GM19324 (cell line): Measurements from ENCODE around the gene NR2F1.

Experiments used
- ATAC-seq: cut with Tn5 transposase; IDR thresholded peaks from one replicate; pipeline ENCODE4 v1.9.1; 2021; ENCODE audit warnings: mild to moderate bottlenecking, moderate library complexity; ENCODE audit not compliant: unreplicated experiment, low FRiP score

NR2F1 gene

DNA sequence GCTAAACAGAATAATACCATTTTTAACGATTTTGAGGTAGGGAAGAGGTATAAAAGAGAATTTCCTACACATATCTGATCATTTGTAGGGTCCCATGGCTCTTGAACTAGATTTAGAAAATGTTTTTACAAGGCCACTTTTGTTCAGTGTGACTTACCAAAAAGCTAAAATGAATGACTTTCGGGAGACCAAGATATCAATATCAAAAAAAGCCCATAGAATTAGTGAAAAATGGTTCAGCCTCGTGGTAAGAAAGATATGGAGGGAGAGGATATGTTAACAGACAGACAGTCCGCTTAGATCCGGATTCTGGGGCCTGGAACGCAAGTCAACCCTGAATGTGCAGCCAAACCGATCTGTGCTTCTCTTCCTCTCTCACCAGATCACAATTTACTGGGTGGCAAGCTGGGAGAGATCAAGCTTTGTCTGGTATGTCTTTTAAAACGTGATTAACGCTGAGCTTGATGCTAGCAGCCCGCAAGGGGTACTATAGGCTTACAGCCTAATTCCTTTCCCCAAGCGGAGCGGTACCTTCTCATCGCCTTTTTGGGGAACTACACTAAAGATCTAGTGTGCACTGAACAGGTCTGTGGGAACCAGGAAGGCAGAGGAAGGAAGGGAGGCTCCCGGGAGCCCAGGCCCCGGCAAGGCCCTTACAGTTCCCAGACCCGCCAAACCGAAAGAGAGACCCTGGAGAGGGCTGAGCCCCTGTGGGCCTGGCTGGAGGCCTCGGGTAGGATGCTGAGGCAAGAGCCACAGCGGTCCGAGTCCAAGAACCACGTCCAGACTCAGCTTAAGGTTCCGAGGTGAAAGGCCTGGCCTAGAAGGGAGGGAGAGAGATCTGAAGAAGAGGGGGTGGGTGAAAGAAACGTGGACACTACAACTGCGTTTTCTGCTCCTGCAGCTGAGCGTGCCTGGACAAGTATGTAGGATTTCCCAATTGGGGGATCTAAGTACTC is 4.9 kb upstream of the NR2F1 start:
- ATAC-seq, result no peak

DNA sequence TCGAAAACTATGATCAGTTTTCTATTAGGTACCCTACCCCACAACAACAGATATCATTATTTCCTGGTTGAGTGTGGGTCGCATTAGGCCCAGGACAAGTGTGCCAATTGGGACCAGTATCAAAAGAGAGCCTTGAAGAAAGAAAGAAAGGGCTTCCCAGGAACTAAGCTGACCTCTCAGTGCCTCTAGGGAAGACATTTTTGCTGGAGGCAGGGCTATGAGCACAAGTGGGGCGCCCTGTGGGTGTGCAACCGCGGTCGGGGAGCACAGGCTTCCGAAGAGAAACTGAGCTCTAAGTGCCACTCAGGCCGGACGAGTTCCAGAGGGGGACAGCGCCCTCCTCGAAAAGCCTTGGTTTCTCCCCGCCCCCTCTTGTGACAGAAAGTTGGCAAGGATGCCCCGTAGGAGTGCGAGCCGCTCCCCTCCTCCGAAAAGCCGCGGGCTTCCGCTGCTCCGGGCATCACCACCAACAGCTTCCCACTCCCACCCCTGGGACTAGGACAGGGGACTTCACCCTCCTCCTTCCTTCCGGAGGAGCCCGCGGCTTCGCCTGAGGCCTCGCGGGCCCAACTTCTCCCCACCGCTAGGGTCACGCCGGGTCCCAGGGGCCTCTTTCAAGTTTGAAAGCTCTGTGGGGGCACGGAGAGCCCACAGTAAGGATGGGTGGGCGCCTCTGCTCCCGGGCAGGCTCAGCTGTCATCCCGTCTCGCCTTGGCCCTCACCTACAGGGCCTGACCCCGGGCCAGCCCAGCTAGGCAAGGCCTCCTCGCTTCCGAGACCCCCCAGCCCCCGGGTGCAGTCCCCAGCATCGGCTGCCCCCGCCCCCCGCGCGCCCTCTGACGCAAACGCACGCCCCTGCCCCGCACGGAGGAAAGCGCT is 4.0 kb upstream of the NR2F1 start:
- ATAC-seq, result no peak

DNA sequence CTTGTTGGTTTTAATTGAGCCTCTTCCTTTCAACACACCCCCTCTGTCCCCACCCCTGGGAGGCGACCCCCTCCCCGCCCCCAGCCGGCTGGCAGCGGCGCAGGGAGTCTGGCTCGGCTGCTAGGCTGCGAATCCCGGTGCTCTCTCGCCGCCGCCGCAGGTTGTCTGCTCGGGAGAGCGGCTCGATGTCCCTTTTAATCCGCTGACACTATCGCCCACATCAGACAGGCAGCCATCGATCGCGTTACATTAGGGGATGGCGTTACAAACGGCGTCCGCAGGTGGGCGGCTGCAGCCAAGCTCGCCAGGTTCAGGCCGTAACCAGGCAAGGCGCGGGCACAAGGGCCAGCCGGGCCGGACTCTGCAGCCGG is 3.3 kb upstream of the NR2F1 start:
- no peak for ATAC-seq

DNA sequence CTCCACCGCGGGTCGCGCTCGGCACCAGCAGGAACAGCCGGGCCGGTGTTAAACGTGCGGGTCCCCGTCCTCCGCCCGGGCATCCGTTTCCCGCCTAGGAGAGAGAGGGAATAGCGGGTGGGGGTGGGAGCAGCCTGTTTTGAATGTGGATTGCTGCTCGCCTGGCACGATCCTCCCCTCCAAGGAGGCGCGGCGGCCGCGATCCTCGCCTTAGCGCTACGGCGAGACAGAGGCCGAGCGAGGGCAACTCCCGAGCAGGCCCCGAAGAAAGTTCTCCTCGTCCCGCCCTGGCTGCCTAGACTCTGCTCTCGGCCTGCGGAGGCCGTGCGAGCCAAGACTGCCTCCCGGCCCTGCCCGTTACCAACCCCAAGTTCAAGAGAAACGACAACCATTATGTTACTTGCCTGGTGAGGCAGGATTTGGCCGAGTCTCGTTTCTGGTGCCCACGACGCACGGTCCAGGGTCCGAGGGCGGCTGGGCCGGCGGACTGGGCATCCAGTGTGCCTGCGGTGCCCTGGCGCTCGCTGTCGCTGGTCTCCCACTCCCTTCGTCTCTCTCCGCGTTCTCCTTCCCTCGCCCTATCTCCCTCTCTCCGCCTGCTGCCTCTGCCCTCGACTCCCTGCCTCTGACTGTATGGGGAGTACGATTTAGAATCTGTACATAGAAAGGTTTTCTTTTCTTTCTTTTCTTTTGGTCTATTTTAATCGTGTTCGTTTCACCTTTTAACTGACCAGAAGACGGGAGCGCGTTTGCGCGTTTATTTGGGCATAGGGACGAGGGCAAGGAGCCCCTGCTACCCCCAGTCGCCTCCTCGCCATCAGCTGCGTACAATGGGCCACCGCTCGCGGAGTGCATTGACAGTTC is 2.7 kb upstream of the NR2F1 start:
- no peak for ATAC-seq

DNA sequence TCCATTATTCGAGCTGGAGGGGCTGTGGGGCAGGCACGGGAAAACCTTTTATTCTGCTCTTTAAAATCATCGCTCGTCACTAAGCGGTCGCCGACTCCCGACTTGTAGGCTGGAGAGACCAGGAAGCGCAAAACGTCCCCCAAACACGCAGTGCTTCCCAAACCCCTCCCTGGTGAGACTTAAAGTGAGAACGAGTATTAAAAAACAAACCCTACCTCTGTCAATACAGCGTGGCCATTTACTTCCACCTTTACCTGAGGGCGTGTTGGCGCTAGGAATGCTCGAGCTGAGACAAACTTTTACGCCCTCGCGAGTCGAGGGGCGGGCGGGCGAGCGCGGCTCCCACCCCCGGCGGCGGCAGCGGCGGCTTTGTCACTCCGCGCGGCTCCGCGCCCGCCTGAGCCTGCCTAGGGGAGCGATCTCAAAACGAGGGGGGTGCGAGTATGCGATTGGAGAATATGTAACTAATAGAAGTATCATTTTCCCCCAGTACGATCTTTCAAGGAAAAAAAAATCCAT is 2.0 kb upstream of the NR2F1 start, which contains the start of gene NR2F1-AS1:
Gene NR2F1-AS1 (minus strand): TSS at position 293 of the 519 bp plus-strand sequence.
- peak; percentile 22 for ATAC-seq

DNA sequence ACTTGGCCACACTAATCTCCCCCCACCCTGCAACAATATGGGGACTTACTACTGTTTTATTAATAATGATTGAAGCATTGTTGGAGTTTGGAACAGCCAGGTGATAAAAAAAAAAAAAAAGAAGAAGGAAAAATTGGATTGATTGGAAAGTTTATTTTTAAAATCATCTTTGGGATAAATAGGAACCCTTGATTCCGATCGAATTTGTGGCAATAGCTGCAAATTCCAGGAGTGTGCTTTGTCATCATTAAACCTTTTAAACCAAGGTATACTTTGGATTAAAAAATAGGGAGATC is 907 bp upstream of the NR2F1 start:
- ATAC-seq, result no peak

DNA sequence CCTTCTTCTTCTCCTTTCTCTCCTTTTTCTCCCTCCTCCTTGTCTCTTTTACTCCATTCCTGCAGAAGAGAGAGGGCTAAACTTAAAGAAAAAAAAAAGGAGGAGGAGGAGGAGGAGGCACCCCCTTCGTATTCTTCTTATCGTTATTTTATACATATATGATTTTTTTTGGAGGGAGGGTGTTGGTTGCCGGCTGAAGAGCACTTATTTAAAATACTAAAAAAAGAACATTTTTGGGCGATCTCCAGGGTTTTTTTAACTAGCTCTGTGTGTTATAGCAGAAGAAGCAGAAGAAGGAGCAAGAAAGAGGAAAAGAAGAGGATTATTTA is 381 bp downstream of the NR2F1 start:
- no peak for ATAC-seq

DNA sequence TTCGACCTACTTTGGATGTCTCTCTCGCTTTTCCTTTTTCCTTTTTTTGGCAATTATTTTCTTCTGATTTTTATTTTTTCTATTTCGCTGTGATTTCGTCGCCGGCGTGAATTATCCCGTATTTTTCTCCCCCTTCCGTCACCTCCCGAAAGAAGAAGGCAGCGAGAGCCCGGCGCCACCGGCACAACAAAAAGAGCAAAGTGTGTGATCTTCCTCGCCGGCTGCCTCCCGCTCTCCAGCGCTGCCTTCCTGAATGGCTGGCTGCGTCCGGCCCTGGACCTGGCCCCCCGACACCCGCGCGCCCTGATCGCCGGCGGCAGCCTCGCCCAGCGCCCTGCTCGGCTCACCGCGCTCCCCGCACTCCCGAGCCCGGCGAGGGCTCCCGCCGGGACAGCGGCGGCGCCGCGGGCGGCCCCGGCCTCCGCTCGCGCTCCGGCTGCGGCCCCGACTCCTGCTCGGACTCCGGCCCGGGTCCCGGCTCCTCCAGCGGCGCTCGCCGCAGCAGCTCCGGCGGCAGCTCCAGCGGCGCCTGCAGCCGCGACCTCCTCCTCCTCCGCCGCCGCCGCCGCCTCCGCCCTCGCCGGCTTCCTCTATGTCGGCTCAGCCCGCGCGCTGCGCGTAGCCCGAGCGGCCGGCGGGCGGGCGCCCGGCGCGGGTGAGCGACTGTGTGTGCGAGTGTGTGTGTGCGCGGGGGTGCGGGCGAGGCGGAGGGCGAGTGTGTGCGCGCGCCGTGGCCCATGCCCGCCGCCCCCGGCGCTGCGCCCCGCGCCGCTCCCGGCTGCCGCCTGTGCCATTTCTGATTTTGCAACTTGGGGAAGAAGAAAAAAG is 960 bp downstream of the NR2F1 start:
- ATAC-seq, result peak; percentile 52

DNA sequence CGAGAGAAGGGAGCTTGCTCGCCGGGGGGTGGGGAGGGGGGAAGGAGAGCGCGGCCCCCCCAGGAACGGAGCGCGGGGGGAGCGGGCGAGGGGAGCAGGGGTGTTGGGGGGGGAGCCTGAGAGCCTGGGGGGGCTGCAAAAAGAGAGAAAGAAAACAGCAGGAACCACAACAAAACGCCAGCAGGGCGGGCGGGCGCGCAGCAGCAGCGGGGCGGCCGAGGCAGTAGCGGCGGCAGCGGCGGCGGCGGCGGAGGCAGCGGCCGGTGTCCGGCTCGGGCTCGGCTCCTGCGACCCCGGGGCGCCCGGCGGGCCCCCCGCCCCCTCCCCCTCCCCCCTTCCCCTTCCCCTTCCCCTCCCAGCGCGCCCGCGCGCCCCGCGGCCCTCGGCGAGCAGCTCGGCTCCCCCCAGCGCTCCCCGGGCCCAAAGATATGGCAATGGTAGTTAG is 1.6 kb downstream of the NR2F1 start:
- no peak for ATAC-seq

DNA sequence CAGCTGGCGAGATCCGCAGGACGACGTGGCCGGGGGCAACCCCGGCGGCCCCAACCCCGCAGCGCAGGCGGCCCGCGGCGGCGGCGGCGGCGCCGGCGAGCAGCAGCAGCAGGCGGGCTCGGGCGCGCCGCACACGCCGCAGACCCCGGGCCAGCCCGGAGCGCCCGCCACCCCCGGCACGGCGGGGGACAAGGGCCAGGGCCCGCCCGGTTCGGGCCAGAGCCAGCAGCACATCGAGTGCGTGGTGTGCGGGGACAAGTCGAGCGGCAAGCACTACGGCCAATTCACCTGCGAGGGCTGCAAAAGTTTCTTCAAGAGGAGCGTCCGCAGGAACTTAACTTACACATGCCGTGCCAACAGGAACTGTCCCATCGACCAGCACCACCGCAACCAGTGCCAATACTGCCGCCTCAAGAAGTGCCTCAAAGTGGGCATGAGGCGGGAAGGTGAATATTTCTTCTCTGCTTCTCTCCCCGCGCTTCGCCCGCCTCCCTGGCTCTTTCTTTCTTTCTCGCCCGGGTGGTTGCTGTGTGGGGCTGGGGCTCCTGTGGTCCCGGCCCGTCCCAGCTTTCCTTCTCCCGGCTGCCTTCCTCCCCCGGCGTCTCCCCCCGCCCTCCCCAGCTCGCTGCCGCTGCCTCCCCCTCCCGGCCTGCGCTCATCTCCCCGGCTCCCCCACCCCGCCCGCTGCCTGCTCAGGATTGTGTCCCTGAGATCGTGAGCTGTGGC is 2.2 kb downstream of the NR2F1 start:
- ATAC-seq, result no peak

DNA sequence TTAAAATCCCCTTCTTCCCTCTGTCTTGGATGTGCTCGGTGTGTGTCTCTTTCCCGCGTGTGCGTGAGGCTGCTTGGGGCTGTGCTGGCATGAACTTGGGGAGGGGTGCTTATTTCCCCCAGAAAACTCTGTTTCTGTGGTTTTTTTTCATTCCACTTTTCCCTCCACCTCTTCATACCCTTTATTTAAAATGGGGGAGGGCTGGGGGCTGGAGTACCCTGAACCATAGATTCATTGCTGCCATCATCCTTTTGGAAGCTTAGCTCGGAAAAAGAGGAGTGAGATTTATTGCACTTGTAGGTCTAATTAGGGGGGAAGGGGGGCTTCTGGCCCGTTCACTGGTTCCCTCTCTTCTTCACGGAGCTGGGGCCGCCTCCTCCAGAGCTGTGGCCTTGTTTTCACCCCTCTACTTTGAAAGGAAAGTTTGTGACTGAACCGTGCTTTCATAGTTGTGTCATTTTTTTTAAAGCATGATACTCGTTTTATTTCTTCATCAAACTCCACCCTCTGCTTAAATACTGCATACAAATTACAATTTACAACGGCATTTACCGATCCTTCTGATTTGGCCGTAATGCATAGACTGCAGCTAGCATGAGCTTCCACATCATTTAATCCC is 2.9 kb downstream of the NR2F1 start:
- ATAC-seq, result no peak

DNA sequence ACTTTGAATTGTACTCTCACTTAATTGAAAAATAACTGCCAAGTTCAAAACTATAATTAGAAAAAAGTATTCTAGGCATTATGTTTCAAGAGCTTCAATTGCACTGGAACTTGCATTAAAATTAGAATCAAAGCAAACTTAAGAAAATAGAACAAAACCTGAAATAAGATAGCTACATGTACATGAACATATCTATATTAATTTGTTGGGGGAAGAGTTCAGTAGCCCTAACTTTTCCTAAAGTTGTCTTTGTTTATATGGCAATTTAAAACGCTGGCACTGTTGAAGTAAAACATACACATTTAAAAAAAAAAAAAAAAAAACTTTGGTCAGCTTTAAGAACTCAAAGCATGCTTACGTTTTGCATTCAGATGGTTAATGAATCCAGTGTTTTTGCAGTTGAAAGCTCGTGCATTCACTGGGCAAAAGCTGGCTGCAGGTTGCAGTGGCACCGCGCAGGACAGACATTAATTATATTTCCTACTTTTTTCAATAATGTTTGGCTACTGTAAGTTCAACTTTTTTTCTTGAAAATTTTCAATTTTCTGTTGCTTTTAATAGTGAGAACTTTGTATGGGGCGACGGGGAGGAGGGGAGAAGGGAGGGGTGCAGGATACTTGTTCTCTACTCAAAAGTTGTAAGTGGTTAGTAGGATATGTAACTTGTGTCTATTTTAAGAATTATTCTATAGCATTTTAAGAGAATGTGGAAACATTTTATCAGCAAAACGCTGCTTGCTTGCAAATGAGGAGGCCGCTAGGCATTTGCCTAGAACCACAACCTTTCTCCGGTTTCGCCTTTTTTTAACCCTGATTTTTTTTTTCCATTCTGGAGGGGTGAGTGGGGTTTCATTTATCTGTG is 3.9 kb downstream of the NR2F1 start:
- ATAC-seq, result no peak

DNA sequence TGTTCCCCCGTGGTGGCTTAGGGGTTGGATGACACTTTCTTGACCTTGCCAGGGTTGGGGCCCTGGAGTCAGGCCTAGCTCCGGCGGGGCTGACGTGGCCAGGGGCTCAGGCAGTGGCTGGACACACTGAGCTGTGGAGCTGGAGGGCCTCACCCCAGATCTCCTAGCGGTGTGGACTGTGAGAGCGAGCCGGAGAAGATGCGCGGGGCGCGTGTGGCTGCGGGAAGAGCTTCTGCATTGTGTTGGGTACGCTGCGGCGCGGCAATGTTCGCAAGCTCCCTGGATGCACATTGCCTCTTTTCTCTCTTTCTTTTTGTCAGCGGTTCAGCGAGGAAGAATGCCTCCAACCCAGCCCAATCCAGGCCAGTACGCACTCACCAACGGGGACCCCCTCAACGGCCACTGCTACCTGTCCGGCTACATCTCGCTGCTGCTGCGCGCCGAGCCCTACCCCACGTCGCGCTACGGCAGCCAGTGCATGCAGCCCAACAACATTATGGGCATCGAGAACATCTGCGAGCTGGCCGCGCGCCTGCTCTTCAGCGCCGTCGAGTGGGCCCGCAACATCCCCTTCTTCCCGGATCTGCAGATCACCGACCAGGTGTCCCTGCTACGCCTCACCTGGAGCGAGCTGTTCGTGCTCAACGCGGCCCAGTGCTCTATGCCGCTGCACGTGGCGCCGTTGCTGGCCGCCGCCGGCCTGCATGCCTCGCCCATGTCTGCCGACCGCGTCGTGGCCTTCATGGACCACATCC is 4.8 kb downstream of the NR2F1 start:
- ATAC-seq, result no peak

DNA sequence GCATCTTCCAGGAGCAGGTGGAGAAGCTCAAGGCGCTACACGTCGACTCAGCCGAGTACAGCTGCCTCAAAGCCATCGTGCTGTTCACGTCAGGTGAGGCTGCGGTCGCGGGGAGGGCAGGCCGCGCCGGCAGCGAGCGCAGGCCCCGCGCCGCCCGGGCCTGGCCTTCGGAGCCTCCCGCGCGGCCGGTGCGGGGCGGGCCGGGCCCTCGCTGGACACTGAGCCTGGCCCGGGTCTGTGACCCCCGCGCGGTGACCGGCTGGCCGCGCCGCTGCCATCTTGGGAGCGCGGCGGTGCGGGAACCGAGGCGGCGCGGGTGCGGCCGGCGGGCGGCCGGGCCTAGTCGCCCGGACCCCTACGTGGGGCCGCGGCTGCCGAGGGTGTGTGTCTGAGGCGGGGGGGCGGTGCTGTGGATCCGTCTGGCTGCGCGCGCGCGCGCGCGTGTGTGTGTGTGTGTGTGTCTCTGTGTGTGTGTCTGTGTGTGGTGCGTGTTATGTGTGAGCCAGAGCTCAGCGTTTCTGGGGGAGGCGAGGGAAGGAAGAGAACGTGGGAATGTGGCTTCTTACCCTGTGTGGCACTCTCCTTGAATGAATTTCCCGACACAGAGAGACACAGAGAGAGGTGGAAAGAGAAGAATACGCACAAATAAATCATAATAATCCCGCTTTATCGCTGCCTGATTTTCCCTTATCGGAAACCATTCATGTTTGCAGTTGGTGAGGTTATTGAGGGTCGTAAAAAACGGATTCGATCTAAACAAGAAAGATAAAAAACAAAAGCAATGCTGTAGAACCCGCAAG is 5.5 kb downstream of the NR2F1 start:
- ATAC-seq, result no peak

DNA sequence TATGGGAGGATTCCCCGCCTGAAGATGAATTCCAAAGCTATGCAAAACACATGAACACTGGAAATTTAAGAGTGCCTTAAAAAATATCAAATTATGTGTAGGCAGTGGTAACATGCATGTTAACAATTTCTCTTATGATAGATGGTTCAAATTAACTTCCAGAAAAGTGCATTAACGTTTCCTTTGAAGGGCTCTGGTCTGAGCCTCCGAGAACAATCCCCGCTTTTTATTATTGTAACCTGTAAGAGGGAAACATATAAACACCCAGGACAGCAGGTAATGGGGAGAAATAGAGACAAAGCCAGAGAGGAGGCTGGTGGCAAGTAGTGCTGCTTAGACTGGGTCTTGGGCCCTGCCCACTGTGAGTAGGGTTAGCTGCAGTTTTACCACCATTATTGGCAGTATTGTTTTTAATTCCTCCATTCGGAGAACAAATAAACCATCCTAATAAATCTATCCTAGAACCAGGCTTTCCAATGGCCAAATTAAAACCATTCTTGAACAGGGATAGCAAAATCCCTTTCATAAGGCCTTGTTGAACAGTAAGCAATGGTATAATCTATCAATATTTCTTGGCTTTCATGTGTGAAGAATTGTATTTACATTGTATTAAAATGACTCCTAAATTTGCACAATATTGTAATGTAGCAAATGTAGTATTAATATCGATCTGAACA is 6.3 kb downstream of the NR2F1 start:
- no peak for ATAC-seq

DNA sequence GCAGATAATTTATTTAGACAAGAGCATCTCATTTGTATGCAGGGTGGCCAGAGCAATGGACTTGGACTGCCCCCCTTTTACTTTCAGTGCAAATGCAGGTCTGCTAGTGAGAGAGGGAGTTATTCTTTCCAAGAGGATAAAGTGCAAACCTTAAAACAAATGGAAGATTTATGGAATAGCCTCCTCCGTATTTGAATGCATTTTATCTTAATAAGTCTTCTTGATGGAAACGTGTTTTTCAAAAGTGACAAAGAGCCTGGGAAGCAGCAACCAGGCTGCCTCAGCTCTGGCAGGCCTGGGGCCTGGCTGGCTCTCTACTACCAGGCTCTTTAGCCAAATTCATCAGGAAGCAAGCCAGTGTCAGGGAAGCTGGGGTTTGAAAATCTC is 6.8 kb downstream of the NR2F1 start:
- ATAC-seq, result no peak
